Measurements from ENCODE around the gene PPP1R16B. TPM values are rescaled to one million over a fixed set of nuclear protein-coding genes. Genes with fewer than 3 reads are reported as not detected.

PPP1R16B gene
- polyA plus RNA-seq, 4 donors = 0.89 to 11.9 (median 3.7) TPM

GRCh38 chr20:38920851-38921250 lies 115.4 kb downstream of the PPP1R16B start:
- WGBS, 3 donors = 83 to 89% (median 86%) methylated on average over 9 of the region's 9 CpGs
- no peak for DNase-seq
- Histone ChIP-seq H3K27me3 (ENCODE audit: control insufficient read depth in 3 of 3, insufficient read depth in 3 of 3, low read length in 3 of 3) (peaks cover 0 to 4% (median 0%) of the 10 kb centered on the region in 3 donors), H3K36me3 (ENCODE audit: control insufficient read depth in 3 of 3, insufficient read depth in 2 of 3, low read depth in 1 of 3, low read length in 3 of 3) (no peaks in the 10 kb centered on the region), H3K27ac (ENCODE audit: low read depth in 1 of 3, low read length in 2 of 3) (no peak overlapping the region), H3K4me1 (ENCODE audit: control insufficient read depth in 3 of 3, insufficient read depth in 2 of 3, low read depth in 1 of 3, low read length in 2 of 3) (no peaks in the 10 kb centered on the region), H3K4me3 (ENCODE audit: low read depth in 1 of 3, low read length in 3 of 3) (no peak overlapping the region), H3K9me3 (ENCODE audit: control insufficient read depth in 2 of 2, insufficient read depth in 1 of 2, low read depth in 1 of 2, low read length in 1 of 2) (no peaks in the 10 kb centered on the region)
- FAIRE-seq = no peak

GRCh38 chr20:38924718-38925117 lies 119.2 kb downstream of the PPP1R16B start:
- 92 to 98% (median 98%) methylated on average over 2 of the region's 2 CpGs for WGBS, 3 donors
- no peaks in the 10 kb centered on the region for H3K9me3 ChIP-seq (ENCODE audit: control insufficient read depth in 2 of 2, insufficient read depth in 1 of 2, low read depth in 1 of 2, low read length in 1 of 2)
- H3K36me3 ChIP-seq (ENCODE audit: control insufficient read depth in 3 of 3, insufficient read depth in 2 of 3, low read depth in 1 of 3, low read length in 3 of 3) = no peaks in the 10 kb centered on the region
- no peak overlapping the region for H3K4me3 ChIP-seq (ENCODE audit: low read depth in 1 of 3, low read length in 3 of 3)
- DNase-seq (no peak), FAIRE-seq (no peak)
- no peaks in the 10 kb centered on the region for H3K4me1 ChIP-seq (ENCODE audit: control insufficient read depth in 3 of 3, insufficient read depth in 2 of 3, low read depth in 1 of 3, low read length in 2 of 3)
- H3K27me3 ChIP-seq (ENCODE audit: control insufficient read depth in 3 of 3, insufficient read depth in 3 of 3, low read length in 3 of 3) = peaks cover 0 to 4% (median 0%) of the 10 kb centered on the region in 3 donors
- H3K27ac ChIP-seq (ENCODE audit: low read depth in 1 of 3, low read length in 2 of 3) = no peak overlapping the region

GRCh38 chr20:38926142-38926933 lies 120.8 kb downstream of the PPP1R16B start, which contains the start of gene FAM83D:
Gene FAM83D, plus strand, starts transcription at chr20:38926417. Its CDS starts 26 bp downstream, at chr20:38926443.
- H3K27me3 ChIP-seq (ENCODE audit: control insufficient read depth in 3 of 3, insufficient read depth in 3 of 3, low read length in 3 of 3) = no peaks in the 10 kb centered on the region
- no peaks in the 10 kb centered on the region for H3K9me3 ChIP-seq (ENCODE audit: control insufficient read depth in 2 of 2, insufficient read depth in 1 of 2, low read depth in 1 of 2, low read length in 1 of 2)
- WGBS, 3 donors = 0% methylated on average over 78 to 95 of the region's 95 CpGs
- H3K27ac ChIP-seq (ENCODE audit: low read depth in 1 of 3, low read length in 2 of 3) = peak within 1 kb of the TSS in 1 of 3 donors; percentile 63
- peak; percentile 98 to 99 for DNase-seq
- no peaks in the 10 kb centered on the region for H3K36me3 ChIP-seq (ENCODE audit: control insufficient read depth in 3 of 3, insufficient read depth in 2 of 3, low read depth in 1 of 3, low read length in 3 of 3)
- peak within 1 kb of the TSS; percentile 58 to 74 (median 59) for H3K4me3 ChIP-seq (ENCODE audit: low read depth in 1 of 3, low read length in 3 of 3)
- no peaks in the 10 kb centered on the region for H3K4me1 ChIP-seq (ENCODE audit: control insufficient read depth in 3 of 3, insufficient read depth in 2 of 3, low read depth in 1 of 3, low read length in 2 of 3)
- FAIRE-seq = no peak

- FAIRE-seq = no peak
- peak overlapping the region in 1 of 3 donors; percentile 63 for H3K27ac ChIP-seq (ENCODE audit: low read depth in 1 of 3, low read length in 2 of 3)
- 6 to 8% (median 6%) methylated on average over 20 to 27 of the region's 27 CpGs for WGBS, 3 donors
Measured at GRCh38 chr20:38926934-38927616, 121.6 kb downstream of the PPP1R16B start.

GRCh38 chr20:38927902-38928578 lies 122.5 kb downstream of the PPP1R16B start:
- WGBS, 3 donors = 53 to 62% (median 57%) methylated on average over 5 of the region's 5 CpGs
- FAIRE-seq (no peak), DNase-seq (peak; percentile 10 to 57)
- H3K4me3 ChIP-seq (ENCODE audit: low read depth in 1 of 3, low read length in 3 of 3) = peak overlapping the region in 1 of 3 donors; percentile 59
- H3K4me1 ChIP-seq (ENCODE audit: control insufficient read depth in 3 of 3, insufficient read depth in 2 of 3, low read depth in 1 of 3, low read length in 2 of 3) = no peaks in the 10 kb centered on the region
- H3K27ac ChIP-seq (ENCODE audit: low read depth in 1 of 3, low read length in 2 of 3) = no peak overlapping the region
- H3K36me3 ChIP-seq (ENCODE audit: control insufficient read depth in 3 of 3, insufficient read depth in 2 of 3, low read depth in 1 of 3, low read length in 3 of 3) = no peaks in the 10 kb centered on the region
- H3K9me3 ChIP-seq (ENCODE audit: control insufficient read depth in 2 of 2, insufficient read depth in 1 of 2, low read depth in 1 of 2, low read length in 1 of 2) = no peaks in the 10 kb centered on the region
- no peaks in the 10 kb centered on the region for H3K27me3 ChIP-seq (ENCODE audit: control insufficient read depth in 3 of 3, insufficient read depth in 3 of 3, low read length in 3 of 3)

More at GRCh38 chr20:38926934-38927616, 121.6 kb downstream of the PPP1R16B start:
- H3K4me3 ChIP-seq (ENCODE audit: low read depth in 1 of 3, low read length in 3 of 3) = peak overlapping the region; percentile 58 to 74 (median 59)
- H3K9me3 ChIP-seq (ENCODE audit: control insufficient read depth in 2 of 2, insufficient read depth in 1 of 2, low read depth in 1 of 2, low read length in 1 of 2) = no peaks in the 10 kb centered on the region
- H3K27me3 ChIP-seq (ENCODE audit: control insufficient read depth in 3 of 3, insufficient read depth in 3 of 3, low read length in 3 of 3) = no peaks in the 10 kb centered on the region
- H3K36me3 ChIP-seq (ENCODE audit: control insufficient read depth in 3 of 3, insufficient read depth in 2 of 3, low read depth in 1 of 3, low read length in 3 of 3) = no peaks in the 10 kb centered on the region
- H3K4me1 ChIP-seq (ENCODE audit: control insufficient read depth in 3 of 3, insufficient read depth in 2 of 3, low read depth in 1 of 3, low read length in 2 of 3) = no peaks in the 10 kb centered on the region
- peak in 1 of 2 donors; percentile 11 for DNase-seq

GRCh38 chr20:38930242-38930569 lies 124.7 kb downstream of the PPP1R16B start:
- Histone ChIP-seq H3K4me1 (ENCODE audit: control insufficient read depth in 3 of 3, insufficient read depth in 2 of 3, low read depth in 1 of 3, low read length in 2 of 3) (no peaks in the 10 kb centered on the region), H3K27ac (ENCODE audit: low read depth in 1 of 3, low read length in 2 of 3) (no peak overlapping the region), H3K27me3 (ENCODE audit: control insufficient read depth in 3 of 3, insufficient read depth in 3 of 3, low read length in 3 of 3) (no peaks in the 10 kb centered on the region), H3K9me3 (ENCODE audit: control insufficient read depth in 2 of 2, insufficient read depth in 1 of 2, low read depth in 1 of 2, low read length in 1 of 2) (no peaks in the 10 kb centered on the region), H3K4me3 (ENCODE audit: low read depth in 1 of 3, low read length in 3 of 3) (no peak overlapping the region), H3K36me3 (ENCODE audit: control insufficient read depth in 3 of 3, insufficient read depth in 2 of 3, low read depth in 1 of 3, low read length in 3 of 3) (no peaks in the 10 kb centered on the region)
- WGBS, 3 donors = 86 to 88% (median 88%) methylated on average over 1 of the region's 1 CpG
- no peak for FAIRE-seq
- DNase-seq = no peak

GRCh38 chr20:38931984-38932383 lies 126.5 kb downstream of the PPP1R16B start:
- Histone ChIP-seq H3K4me1 (ENCODE audit: control insufficient read depth in 3 of 3, insufficient read depth in 2 of 3, low read depth in 1 of 3, low read length in 2 of 3) (no peaks in the 10 kb centered on the region), H3K27ac (ENCODE audit: low read depth in 1 of 3, low read length in 2 of 3) (no peak overlapping the region), H3K9me3 (ENCODE audit: control insufficient read depth in 2 of 2, insufficient read depth in 1 of 2, low read depth in 1 of 2, low read length in 1 of 2) (no peaks in the 10 kb centered on the region), H3K36me3 (ENCODE audit: control insufficient read depth in 3 of 3, insufficient read depth in 2 of 3, low read depth in 1 of 3, low read length in 3 of 3) (no peaks in the 10 kb centered on the region), H3K4me3 (ENCODE audit: low read depth in 1 of 3, low read length in 3 of 3) (no peak overlapping the region), H3K27me3 (ENCODE audit: control insufficient read depth in 3 of 3, insufficient read depth in 3 of 3, low read length in 3 of 3) (no peaks in the 10 kb centered on the region)
- FAIRE-seq (no peak), DNase-seq (no peak)
- 96 to 97% (median 97%) methylated on average over 4 of the region's 4 CpGs for WGBS, 3 donors

- DNase-seq (no peak), FAIRE-seq (no peak)
- Histone ChIP-seq H3K9me3 (ENCODE audit: control insufficient read depth in 2 of 2, insufficient read depth in 1 of 2, low read depth in 1 of 2, low read length in 1 of 2) (no peaks in the 10 kb centered on the region), H3K4me1 (ENCODE audit: control insufficient read depth in 3 of 3, insufficient read depth in 2 of 3, low read depth in 1 of 3, low read length in 2 of 3) (no peaks in the 10 kb centered on the region), H3K27ac (ENCODE audit: low read depth in 1 of 3, low read length in 2 of 3) (no peak overlapping the region), H3K4me3 (ENCODE audit: low read depth in 1 of 3, low read length in 3 of 3) (no peak overlapping the region), H3K36me3 (ENCODE audit: control insufficient read depth in 3 of 3, insufficient read depth in 2 of 3, low read depth in 1 of 3, low read length in 3 of 3) (no peaks in the 10 kb centered on the region), H3K27me3 (ENCODE audit: control insufficient read depth in 3 of 3, insufficient read depth in 3 of 3, low read length in 3 of 3) (no peaks in the 10 kb centered on the region)
- 82 to 88% (median 85%) methylated on average over 9 of the region's 9 CpGs for WGBS, 3 donors
Measured at GRCh38 chr20:38932457-38933120, 127.1 kb downstream of the PPP1R16B start.

Measured in small intestine (tissue), 7 donors.